GM19324 (cell line): Measurements from ENCODE around the gene ZNF562.
A peak's percentile ranks its signal among the peaks of the same experiment; 100 is the strongest.
"Not testable (repeated sequence)": the region's sequence is repeated elsewhere in the genome, so short reads cannot be mapped to it uniquely, and the experiment has no call there.

Experiments
- ATAC-seq: cut with Tn5 transposase; IDR thresholded peaks from one replicate; pipeline ENCODE4 v1.9.1; 2021; ENCODE audit warnings: mild to moderate bottlenecking, moderate library complexity; ENCODE audit not compliant: unreplicated experiment, low FRiP score

ZNF562 gene

DNA sequence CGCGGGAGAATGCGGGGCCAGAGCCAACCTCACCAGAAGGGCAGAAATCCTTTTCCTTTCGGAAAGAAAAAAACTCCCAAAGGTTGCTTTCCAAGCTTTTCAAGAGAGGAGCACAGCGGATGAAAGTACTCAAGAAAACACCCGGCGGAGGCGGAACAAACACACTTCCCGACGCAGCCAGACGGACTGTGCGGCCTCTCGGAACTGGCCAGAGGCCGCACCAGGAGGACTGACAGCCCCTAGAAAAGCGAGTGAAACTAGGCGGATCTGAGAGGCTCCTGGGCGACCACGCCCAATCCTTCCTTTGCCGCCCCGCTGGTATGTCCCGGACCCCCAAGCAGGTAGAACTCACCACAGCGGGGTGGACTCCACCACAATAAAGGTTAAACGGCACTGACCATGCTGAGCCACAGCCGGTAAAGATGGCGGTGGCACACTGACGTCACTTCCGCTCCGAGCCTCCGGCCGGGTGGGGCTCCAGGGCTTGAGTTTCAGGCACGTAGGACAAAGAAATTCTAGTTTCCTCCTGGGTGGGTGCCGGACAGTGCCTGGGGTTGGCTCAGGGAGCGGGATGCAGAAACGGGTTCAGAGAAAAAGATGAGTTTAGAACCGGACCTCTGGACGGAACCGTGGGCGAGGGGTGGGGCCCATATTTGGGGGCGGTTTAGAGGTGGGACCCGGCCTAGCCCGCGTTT lies at the start of gene ZNF562:
Gene ZNF562, minus strand, starts transcription at position 438 of the 695 bp plus-strand sequence. CDS start 14,356 bp downstream, outside the sequence.
- peak; percentile 88 for ATAC-seq

DNA sequence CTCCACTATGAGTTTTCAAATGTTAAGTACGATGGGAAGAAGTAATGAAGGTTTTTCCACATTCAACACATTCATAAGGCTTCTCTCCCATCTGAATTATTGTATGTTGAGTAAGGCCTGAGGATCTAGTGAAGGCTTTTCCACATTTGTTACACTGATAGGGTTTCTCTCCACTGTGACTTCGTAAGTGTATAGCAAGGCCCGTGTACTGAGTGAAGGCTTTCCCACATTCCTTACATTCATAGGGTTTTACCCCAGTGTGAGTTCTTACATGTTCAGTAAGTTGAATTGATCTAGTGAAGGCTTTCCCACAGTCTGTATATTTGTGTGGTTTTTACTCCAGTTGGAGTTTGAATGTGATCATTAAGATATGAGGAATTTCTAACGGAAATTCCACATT lies 49.3 kb upstream of the ZNF562 start:
- ATAC-seq, result no peak

DNA sequence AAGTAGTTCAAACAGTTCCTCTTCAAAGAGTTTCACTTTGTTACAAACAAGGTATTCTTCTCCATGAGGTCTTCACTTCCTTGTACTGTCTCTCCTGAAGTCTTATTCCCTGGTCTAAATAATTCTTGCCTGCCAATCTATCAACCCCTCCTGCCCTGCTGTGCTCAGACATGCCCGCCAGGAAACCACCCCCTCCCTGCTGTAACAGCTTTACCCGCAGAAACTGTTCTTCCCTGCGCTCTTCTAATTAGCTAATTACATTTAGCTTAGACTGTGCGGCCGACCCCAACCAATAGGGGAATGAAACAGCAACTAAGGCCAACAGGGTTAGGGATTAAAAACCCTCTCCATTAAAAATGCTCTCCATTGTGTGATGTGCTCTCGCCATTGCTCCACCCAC lies 47.0 kb upstream of the ZNF562 start:
- no peak for ATAC-seq

DNA sequence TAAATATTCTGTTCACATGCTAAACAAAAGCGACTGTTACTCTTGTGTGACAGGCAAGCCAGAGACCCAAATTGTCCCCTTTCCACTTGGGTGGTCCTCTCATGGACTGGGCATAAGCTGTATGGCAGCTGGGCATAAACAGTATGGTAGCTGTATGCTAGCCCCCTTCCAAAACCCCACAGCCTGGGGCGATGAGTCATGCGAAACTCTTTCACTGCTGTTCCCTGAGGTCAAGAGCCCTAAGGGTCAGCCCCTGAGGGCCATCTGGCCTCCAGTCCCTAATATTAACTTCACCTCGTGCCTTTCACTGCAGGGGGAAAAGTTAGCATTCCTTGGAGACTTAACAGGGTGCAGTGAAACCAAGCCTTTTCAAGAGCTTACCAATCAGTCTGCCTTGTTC lies 45.6 kb upstream of the ZNF562 start:
- no peak for ATAC-seq

DNA sequence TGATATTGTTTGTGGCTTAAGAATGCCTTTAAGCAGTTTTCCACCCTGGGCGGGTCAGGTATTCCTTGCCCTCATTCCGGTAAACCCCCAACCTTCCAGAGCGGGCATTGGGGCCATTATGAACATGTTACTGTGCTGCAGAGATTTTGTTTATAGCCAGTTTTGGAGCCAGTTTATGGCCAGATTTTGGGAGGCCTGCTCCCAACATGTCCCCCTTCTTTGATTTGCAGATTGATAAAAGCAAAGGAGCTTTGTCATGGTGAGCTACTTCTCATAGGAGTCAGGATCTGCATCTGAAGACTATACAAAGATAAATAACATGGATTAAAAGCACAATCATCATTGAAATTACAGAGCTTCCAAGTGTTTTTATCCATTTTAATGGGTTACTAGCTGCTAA lies 36.9 kb upstream of the ZNF562 start:
- no peak for ATAC-seq

DNA sequence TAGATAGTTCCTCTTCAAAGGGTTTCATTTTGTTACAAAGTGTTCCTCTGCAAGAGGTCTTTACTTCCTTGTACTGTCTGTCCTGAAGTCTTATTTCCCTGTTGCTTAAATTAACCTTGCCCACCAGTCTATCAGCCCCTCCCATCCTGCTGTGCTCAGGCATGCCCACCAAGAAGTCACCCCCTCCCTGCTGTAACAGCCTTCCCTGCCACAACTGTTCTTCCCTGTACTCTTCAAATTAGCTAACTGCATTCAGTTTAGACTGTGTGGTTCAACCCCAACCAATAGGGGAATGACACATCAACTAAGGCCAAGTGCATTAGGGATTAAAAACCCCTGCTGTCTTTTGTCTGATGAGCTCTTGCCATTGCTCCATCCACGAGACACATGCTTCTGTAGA lies 34.4 kb upstream of the ZNF562 start:
- no peak for ATAC-seq

DNA sequence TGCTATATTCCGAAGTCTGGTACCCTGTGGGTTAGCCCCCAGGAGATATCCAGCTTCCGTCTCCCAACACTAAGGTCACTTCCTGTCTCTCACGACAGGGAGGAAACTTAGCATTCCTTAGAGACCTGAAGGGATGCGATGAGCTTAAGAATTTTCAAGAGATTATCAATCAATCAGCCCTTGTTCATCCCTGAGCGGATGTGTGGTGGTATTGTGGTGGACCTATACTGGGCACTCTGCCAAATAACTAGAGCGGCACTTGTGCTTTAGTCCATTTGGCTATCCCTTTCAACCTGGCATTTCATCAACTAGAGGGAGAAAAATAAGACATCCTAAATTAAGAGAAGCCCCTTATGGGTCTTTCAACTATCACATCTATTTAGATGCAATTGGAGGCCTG lies 30.9 kb upstream of the ZNF562 start:
- ATAC-seq, result no peak

DNA sequence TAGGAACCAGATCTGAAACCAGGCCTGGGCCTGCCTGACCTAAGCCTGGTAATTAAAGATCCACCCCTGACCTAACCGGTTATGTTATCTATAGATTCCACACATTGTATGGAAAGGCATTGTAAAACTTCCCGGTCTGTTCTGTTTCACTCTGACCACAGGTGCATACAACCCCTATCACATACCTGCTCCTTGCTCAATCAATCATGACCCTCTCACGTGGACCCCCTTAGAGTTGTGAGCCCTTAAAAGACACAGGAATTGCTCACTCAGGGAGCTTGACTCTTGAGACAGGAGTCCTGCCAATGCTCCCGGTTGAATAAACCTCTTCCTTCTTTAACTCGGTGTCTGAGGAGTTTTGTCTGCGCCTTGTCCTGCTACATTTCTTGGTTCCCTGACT lies 27.3 kb upstream of the ZNF562 start:
- ATAC-seq, result no peak

DNA sequence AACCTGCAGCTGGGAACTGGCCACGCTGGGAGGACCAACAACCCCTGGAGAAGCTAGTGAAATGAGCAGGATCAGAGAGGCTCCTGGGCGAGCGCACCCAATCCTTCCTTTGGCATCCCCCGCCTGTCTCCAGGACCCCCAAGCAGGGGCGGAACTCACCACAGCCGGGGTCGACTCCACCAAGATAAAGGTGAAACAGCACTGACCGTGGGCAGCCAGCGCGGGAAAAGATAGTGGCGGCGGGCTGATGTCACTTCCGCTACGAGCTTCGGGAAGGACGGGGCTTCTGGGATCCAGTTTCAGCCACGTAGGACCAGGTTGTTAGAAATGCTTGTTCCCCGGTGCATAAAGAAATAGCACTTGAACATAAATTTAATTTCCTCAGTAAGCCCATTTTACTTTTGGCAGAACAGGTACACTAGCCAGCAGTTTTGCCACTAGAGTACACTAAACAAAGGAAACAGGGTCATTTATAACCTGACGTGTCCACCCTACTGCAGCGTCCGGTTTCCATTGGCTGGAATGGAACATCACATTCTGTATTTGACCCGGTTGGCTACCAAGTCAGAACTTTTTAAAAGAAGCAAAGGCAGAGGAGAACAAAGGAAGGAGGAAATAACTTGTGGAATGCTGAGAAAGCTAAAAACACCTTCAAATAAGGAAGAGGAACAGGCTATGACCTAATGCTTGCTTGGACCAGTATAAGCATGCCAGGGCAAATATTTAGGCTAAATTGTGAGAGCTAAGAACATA lies 25.5 kb upstream of the ZNF562 start:
- no peak for ATAC-seq

DNA sequence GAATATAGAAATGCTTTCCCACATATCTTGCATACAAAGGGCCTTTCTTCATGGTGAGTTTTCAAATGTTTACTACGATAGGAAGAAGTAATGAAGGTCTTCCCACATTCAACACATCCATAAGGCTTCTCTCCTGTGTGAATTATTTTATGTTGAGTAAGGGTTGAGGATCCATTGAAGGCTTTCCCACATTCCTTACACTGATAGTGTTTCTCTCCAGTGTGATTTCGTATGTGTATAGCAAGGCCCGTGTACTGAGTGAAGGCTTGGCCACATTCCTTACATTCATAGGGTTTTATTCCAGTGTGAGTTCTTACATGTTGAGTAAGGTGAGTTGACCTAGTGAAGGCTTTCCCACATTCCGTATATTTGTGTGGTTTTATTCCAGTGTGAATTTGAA lies 15.4 kb upstream of the ZNF562 start:
- not testable (repeated sequence) for ATAC-seq

DNA sequence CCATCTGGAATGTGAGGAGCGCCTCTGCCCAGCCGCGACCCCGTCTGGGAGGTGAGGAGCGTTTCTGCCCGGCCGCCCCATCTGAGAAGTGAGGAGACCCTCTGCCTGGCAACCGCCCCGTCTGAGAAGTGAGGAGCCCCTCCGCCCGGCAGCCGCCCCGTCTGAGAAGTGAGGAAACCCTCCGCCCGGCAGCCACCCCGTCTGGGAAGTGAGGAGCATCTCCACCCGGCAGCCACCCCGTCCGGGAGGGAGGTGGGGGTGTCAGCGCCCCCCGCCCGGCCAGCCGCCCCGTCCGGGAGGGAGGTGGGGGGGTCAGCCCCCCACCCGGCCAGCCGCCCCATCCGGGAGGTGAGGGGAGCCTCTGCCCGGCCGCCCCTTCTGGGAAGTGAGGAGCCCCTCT lies 5.1 kb upstream of the ZNF562 start:
- not testable (repeated sequence) for ATAC-seq

DNA sequence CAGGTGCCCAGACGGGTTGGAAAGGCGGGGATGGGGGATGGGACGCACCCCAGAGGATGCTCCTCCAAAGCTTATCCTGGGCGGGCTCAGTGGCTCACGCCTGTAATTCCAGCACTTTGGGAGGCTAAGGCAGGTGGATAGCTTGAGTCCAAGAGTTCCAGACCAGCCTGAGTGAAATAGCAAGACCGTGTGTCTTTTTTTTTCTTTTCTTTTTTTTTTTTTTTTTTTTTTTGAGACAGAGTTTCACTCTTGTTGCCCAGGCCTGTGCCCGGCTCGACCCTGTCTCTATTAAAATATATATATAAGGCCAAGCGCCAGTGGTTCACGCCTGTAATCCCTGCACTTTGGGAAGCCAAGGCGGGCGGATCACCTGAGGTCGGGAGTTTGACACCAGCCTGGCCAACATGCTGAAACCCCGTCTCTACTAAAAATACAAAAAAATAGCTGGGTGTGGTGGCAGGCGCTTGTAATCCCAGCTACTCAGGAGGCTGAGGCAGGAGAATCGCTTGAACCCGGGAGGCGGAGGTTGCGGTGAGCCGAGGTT lies 530 bp upstream of the ZNF562 start:
- not testable (repeated sequence) for ATAC-seq

DNA sequence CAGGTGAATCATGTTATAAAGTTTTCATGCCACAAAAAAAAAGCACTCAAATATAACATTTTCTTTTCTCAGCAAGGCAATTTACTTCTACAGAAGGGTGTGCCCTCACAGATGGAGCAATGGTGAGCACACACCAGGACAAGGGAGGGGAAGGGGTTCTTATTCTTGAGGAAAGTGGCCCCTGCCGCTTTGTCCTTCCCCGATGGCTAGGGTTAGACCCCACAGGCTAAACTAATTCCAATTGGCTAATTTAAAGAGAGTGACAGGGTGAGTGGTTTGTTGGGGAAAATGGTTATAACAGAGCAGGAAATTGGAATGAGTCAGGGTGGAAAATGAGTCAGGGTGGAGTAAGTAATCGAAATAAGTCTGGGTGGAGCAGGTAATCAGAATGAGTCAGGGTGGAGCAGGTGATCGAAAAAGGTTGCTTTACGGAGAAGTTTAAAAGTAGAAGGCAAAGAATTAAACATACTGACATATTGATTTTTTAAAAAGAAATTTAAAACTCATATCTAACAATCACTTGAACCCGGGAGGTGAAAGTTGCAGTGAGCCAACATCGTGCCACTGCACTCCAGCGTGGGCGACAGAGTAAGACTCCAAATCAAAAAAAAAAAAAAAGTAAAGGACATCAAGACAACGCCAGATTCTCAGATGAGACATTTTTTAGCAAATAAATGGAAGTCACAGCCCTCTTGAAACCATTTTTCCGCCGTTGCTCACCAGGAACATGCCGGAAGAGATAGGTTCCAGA lies 813 bp downstream of the ZNF562 start:
- ATAC-seq, result no peak

DNA sequence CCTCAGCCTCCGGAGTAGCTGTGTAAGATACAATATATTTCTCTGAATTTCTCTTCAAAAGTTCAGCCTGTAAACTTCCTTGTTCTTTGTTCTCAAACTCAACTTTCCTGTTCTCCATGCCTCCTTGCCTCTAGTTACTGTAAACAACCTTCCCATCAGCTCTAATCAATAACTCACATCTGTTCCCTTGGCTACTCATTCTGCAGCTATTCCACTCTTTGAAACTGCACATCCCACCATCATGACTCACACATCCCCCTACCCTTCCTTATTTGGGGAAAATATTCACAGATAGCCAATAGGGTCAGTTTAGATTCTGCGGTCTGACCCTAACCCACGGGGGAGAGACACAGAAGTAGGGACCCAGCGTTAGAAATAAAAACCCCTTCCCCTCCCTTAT lies 2.0 kb downstream of the ZNF562 start:
- no peak for ATAC-seq

DNA sequence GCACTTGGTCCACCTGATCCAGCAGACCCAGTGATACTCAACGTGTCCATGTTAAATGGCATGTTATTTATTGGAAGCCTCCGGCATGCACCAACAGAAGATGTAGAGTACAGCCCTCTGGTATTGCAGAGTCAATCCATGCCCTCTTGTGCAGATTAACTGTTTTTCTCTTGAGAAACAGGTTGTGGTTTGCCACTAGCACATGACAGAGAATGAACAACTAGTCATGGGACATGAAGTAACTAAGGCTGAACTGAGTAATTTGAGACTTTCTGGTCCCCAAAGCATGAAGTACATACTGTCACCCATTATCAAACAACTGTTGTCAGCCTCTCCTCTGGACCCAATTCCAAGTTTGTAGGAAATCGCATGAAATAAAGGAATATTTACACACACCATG lies 3.2 kb downstream of the ZNF562 start:
- no peak for ATAC-seq

DNA sequence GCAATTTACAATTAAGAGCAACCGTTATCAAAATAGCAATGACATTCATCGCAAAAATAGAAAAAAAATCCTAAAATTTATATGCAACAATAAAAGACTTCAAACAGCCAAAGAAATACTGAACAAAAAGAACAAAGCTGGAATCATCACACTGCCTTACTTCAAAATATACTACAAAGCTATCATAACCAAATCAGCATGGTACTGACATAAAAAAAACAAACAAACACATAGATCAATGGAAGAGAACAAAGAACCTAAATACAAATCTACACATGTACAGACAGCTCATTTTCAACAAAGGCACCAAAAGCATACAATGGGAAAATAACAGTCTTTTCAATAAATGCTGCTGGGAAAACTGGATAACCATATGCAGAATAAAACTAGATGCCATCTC lies 6.4 kb downstream of the ZNF562 start:
- ATAC-seq, result no peak

DNA sequence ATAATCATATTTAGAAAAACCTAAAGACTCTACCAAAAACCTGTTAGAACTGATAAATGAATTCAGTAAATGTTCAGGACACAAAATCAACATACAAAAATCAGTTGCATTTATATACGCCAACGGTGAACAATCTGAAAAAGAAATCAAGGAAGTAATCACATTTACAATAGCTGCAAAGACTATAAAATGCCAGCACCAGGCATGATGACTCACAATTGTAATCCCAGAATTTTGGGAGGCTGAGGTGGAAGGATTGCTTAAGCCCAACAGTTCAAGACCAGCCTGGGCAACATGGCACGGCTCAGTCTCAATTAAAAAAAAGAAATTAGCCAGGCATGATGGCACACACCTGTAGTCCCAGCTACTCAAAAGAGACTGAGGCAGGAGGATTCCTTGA lies 7.0 kb downstream of the ZNF562 start:
- no peak for ATAC-seq

DNA sequence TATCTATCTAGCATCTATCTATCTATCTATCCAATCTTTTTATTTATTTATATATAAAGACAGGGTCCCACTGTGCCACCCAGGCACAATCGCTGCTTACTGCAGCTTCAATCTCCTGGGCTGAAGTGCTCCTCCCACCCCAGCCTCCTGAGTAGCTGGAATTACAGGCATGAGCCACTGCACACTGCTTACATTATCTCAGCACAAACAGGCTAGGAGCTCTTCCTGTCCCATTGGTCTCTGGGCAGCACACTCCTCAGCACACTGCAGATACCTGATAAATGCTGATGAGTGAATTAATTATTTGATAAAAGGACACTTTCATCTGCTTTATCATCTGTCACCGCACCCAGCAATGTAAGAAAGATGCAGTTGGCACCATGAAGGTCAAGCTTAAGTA lies 16.1 kb downstream of the ZNF562 start:
- no peak for ATAC-seq

DNA sequence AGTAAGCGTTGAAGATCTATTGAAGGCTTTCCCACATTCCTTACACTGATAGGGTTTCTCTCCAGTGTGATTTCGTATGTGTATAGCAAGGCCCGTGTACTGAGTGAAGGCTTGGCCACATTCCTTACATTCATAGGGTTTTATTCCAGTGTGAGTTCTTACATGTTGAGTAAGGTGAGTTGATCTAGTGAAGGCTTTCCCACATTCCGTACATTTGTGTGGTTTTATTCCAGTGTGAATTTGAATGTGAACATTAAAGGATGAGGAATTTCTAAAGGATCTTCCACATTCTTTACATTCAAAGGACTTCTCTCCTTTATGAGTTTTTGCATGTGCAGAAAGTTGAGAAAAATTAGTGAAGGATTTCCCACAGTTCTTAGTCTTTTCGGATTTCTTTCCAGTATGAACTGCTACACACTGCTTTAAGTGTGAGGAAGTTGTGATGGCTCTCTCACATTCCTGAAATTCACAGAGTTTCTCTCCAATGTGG lies 21.8 kb downstream of the ZNF562 start:
- ATAC-seq, result not testable (repeated sequence)

DNA sequence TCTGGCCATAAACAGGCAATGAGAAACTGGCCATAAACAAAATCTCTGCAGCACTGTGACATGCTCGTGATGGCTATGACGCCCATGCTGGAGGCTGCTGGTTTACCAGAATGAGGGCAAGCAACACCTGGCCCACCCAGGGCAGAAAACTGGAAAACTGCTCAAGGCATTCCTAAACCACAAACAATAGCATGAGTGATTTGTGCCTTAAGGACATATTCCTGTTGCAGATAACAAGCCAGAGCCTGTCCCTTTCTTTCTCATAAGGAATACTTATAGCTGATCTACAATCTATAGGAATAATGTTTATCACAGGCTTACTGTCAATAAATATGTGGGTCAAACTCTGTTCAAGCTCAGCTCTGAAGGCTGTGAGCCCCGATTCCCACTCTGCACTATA lies 23.4 kb downstream of the ZNF562 start:
- ATAC-seq, result not testable (repeated sequence)

DNA sequence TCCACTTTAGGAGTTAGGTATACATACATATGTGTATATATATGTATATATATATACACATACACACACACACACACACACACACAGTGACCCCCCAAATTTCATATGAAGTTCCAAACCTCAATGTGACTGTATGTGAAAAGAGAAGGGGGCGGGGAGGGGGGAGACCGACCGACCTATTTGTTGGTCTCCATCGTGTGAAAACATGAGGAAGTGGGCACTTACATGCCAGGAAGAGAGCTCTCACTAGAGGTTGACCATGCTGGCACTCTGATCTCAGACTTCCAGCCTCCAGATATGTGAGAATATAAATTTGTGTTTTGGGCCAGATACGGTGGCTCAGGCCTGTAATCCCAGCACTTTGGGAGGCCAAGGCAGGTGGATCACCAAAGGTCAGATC lies 24.6 kb downstream of the ZNF562 start:
- no peak for ATAC-seq
